HG03432 (cell line): ENCODE measurements around the gene CPNE6.

Experiments
- ATAC-seq: cut with Tn5 transposase; IDR thresholded peaks from one replicate; pipeline ENCODE4 v1.9.1; 2021; ENCODE audit warnings: mild to moderate bottlenecking, moderate library complexity; ENCODE audit not compliant: unreplicated experiment

Gene CPNE6

DNA sequence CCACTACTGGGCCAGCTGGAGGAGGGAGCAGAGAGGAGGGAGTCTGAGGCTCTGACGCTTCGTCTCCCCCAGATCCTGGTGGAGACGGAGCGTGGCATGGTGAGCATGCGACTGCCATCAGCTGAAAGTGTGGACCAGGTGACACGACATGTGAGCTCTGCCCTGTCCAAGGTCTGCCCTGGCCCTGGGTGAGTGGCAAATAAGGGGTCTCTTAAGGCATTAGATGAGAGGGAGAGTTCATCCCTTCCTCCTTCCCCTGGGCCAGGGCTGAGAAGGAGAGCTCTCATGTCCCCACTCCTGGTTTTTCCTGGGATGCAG lies 17.1 kb upstream of the CPNE6 start:
- no peak for ATAC-seq

DNA sequence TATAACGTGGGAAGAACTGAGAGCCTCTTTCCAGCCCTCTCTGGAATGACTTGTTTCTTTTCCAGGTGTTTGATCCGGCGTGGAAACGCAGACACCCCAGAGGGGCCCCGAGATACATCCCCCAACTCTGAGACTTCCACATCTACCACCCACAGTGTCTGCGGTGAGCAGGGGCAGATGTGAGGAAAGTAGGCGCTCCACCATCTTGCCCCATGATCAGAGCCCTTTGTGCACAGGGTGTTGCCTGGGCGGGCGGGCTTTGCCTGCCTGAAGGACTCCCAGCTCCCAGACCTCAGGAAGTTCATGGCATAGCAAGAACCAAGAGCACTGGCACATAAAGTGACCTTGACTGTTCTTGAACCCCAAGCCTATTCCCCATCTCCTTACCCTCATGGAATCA lies 16.7 kb upstream of the CPNE6 start:
- ATAC-seq: no peak

DNA sequence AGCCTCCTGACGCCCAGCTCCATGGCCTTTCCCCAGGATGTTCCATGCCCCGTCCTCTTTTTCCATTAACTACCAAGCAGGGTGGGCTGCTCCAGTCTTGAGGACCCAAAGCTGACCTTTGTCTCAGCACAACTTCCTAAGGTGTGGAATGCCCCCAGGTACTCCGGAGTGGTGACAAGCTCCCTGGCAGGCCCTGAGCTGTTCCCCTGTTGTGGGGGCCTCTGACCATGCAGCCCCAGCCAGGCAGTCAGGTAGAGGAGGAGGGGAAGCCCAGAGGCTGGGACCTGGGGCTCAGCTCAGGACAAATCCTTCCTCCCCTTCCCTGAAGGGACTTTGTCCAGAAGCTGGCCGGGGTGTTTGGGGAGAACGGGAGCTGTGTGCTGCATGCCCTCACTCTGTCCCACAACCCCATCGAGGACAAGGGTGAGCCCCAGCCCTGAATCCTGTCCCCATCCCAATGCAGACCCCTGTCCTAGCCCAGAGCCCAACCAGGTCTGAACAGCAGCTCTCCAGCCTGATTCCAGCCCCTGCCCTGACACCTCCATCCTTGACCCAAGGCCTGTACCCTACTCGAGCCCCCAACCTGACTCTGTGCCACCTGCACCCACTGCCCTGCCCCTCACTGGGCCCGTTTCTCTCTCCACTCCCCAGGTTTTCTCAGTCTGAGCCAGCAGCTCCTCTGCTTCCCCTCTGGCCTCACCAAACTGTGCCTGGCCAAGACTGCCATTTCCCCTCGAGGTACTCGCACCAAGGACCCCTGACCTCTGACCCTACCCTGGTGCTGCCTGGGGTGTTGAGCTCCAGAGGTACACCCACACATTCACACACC lies 15.2 kb upstream of the CPNE6 start:
- no peak for ATAC-seq

DNA sequence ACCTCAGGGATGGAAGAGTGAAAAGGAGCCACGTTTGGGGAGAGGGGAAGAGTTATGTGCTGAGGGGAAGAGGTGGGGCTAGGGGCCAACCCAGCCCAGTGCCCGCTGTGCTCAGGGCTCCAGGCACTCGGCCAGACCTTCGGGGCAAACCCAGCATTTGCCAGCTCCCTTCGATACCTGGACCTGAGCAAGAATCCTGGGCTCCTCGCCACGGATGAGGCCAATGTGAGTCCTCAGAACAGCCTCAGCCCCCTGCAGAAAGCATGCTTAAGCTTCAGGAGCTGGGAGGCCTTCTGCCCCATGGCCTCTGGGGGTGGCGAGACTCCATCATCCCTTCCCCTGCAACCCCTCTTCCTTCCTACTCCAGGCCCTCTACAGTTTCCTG lies 14.6 kb upstream of the CPNE6 start:
- no peak for ATAC-seq

DNA sequence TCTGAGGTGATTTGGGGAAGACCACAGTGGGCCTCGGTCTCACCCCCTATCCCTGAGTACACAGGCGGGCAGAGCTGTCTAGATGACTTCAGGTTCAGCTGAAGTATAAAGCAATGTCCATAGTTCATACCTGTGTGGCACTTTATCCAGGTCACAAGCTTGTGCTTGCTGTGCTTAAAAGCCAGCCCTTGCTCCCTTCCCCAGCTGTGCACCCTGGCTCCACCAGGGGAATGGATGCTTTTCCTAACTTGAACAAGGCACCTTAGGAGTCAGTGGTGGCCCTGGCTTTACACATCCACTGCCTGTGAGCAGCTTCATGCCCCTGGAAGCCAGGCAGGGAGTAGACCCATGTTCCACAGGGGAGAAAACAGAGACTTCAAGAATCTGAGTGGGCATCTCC lies 14.1 kb upstream of the CPNE6 start:
- ATAC-seq: no peak

DNA sequence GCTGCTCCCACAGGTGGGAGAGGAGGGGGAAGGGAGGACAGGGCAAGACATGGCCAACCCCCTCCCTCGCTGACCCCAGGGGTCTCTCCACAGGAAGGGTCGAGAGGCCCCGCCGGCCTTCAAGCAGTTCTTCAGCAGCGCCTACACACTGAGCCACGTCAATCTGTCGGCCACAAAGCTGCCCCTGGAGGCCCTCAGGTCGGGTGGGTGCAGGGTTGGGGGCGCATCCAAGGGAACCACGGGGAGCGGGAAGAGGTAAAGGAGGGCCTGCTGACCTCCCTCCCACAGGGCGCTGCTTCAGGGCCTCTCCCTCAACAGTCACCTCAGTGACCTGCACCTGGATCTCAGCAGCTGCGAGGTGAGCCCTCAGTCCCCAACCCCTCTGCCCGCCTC lies 13.5 kb upstream of the CPNE6 start:
- ATAC-seq: no peak

DNA sequence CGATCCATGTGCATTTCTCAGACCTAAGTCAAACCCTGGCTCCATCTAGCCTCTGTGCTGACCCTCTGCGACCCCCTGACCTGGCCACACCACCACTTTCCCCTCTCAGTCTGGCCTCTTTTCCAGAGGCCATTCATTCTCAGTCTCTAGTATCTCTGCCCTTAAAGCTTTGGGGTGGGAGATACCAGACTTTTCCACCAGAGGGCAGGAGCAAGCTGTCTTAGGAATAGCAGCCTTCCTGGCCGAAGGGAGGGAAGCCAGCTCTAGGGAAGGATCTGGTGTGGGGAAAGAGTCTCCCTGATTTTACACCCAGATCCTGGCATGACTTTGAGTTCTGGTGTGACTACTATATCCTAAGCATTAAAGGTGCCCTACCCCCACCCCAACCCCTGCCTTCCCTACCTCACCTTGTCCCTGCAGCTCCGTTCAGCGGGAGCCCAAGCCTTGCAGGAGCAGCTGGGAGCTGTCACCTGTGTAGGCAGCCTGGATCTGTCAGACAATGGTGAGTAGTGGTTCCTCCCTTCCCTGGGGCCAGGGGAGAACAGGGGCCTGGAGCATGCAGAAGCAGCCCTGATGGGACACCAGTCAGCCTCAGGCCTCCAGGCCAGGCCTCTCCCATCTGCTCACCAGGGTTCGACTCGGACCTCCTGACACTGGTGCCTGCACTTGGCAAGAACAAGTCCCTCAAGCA lies 13.0 kb upstream of the CPNE6 start:
- peak; percentile 58 for ATAC-seq

DNA sequence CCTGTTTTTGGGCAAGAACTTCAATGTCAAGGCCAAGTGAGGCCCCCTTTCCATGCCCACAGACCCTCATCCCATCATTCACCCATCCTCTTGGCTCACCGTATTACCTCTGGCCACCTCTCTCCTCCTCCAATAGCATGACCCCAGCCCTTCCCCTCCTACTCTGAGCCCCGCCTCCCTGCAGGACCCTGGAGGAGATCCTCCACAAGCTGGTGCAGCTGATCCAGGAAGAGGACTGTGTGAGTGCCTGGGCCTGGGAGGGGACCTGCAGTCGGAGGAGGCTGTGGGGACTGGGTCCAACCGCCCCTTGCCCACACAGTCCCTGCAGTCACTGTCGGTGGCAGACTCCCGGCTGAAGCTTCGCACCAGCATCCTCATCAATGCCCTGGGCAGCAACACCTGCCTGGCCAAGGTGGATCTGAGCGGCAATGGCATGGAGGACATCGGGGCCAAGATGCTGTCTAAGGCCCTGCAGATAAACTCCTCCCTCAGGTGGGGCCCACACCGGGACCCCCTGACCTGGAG lies 12.3 kb upstream of the CPNE6 start:
- ATAC-seq: no peak

DNA sequence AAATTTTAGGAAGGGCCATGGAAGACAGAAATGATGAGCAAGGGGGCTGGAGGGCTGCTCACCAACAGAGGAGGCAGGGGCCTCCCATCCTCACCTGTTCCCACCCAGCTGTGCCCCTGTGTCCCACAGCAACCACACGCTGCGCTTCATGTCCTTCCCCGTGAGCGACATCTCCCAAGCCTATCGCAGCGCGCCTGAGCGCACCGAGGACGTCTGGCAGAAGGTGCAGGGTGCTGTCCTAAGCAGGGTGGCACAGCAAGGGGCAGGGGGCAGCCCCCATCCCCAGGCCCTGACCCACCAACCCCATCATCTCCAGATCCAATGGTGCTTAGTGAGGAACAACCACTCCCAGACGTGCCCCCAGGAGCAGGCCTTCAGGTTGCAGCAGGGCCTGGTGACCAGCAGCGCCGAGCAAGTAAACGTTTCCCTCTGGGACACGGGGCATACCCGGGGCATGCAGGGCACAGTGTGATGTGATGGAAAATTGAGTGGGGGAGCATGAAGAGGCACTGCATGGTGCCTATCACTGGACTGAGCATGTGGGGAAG lies 11.4 kb upstream of the CPNE6 start:
- ATAC-seq: no peak

DNA sequence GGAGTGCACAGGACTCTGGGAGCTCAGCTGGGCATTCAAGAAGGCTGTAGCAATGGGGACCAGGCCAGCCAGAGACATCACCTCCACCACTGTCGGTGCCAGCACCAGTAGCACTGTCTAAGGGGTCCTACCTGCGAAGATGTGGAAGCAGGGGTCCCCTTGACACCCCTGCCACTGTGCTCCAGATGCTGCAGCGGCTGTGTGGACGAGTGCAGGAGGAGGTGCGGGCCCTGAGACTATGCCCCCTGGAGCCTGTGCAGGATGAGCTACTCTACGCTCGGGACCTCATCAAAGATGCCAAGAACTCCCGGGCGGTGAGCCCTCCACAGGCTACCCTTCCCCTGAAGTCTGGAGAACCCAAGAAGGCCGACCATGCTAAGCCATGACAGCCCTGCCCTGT lies 10.9 kb upstream of the CPNE6 start:
- ATAC-seq: no peak

DNA sequence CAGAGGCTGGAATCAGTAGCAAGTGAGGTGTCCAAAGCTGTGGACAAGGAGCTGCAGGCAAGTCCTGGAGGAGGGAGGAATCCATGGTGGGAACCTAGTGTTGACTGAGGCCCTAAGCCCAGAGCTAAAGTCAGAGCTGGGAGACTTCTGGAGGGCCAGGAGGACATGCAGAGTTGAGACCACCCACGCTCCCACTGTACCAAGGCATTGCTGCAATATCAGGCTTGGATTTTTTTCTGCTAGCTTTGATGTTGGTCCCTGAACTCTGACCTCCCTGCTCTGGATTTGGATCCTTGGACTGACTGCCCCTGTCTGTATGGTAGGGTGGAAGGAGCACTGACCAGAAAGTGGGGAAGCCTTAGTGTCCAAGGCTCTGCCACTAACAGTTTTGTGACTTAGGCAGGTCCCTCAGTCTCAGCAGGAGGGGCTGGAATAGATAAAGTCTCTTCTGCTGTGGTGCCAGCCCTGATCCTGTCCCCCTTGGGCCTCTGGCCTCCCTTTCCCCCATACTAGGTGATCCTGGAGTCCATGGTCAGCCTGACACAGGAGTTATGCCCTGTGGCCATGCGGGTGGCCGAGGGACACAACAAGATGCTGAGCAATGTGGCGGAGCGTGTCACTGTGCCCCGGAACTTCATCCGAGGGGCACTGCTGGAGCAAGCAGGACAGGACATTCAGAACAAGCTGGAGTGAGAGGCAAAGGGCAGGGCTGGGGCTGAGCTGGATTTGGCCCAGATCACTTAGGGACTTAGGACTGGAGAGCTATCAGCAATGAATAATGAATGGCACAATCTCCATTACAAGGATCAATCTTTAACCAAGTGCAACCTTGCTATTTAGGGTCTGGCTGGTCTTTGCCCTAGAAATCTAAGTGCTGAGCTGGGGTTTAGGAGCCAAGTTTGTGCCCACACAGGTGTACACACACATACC lies 10.1 kb upstream of the CPNE6 start:
- no peak for ATAC-seq

DNA sequence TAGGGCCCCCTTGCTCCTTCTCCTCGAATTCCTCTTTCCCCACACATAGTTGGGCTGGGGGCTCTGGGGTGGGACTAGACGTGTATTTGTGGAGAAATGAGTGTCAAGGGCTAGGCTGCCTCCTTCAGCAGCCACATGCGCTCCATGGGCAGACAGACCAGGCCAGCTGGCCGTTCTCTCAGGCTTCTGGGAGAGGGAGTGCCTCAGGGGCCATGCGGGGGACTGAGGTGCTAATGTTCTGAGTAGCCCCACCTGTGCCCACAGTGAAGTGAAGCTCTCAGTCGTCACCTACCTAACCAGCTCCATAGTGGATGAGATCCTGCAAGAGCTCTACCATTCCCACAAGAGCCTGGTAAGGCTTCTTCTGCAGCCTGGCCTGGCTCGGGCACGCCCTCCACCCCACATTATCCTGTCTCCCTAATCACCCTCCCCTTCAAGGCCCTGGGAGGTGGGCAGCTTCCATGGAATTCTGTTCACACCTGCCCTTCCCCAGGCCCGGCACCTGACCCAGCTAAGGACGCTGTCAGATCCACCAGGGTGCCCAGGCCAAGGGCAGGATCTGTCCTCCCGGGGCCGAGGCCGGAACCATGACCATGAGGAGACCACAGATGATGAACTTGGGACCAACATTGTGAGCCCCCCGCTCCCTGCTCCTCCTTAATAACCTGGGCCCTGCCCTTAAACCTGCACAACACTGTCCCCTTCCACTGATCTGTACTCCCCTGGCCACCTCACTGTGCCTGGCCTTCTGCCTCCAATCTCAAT lies 9.0 kb upstream of the CPNE6 start:
- no peak for ATAC-seq

DNA sequence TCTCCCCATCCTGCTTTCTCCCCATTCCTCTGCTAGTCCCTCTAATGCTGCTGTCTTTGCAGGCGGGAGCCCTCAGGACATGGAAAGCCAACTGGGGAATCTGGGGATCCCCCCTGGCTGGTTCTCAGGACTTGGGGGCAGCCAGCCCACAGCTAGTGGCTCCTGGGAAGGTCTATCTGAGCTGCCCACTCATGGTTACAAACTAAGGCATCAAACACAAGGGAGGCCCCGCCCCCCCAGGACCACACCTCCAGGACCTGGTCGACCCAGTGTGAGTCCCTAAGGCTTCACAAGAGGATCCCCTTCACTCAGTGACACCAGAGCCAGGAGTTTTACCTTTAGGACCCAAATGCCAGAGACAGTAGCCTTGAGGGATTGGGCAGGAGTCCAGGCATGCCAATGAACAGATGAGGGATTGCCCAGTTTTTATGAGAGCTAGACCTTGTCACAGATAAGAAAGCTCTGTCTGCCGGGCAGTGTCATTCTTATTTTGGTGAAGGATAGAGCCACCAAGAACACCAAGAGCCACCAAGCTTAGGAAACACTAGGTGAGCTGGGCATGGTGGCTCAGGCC lies 8.0 kb upstream of the CPNE6 start:
- no peak for ATAC-seq

DNA sequence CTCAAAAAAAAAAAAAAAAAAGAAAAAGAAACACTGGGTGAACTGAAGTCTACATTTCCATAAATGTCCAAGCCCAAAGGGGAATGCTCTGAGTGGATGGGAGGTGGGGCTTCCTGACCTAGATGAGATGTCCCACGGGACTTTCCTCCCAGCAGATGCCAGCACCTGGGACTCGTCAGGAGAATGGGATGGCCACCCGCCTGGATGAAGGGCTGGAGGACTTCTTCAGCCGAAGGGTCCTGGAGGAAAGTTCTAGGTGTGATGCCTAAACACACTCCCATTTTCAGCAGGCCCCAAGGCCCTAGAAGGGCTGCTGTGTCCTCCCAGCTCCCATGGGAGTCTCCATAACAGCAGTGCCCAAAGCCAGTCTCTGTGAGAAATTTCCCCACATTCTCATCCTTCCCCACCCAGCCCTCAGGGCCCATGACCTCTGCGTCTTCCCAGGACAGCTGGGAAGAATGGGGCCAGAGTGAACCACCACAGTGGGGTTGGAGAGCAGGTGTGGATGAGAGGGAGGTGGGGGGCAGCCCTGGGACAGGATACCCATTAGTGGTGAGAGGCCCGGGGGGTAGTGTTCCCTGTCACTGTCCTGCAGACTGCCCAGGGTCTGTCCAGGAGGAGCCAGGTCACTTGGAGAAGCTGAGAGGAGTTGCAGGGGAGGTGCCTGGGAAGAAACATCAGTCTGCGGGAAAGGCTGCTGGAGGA lies 7.1 kb upstream of the CPNE6 start:
- ATAC-seq: no peak

DNA sequence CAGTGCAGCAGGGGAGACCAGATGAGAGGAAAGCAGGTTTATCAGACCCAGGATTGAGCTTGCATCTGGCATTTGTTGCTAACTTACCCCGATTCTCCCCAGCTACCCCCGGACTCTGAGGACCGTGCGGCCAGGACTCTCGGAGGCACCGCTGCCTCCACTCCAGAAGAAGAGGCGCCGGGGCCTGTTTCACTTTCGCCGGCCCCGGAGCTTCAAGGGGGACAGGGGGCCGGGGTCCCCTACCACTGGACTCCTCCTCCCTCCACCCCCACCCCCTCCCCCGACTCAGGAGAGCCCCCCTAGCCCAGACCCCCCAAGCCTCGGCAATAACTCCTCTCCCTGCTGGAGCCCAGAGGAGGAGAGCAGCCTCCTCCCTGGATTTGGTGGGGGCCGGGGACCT lies 6.5 kb upstream of the CPNE6 start:
- no peak for ATAC-seq

DNA sequence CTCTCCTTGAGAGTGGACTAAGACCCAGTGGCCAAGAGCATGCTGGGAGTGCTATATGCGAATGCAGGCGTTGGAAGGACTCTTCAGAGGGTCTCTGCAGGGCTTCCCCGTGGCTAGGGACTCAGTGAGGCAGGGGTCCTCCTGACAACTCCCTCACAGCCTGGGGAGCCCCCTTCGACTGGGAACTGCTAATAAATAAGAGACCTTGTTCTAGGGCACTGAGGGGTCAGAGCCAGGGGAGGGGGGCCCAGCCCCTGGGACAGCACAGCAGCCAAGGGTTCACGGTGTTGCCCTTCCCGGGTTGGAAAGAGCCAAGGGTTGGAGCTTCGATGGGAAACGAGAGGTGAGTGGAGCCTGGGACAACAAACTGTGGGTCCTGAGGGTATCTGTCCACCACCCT lies 6.0 kb upstream of the CPNE6 start:
- ATAC-seq: no peak

DNA sequence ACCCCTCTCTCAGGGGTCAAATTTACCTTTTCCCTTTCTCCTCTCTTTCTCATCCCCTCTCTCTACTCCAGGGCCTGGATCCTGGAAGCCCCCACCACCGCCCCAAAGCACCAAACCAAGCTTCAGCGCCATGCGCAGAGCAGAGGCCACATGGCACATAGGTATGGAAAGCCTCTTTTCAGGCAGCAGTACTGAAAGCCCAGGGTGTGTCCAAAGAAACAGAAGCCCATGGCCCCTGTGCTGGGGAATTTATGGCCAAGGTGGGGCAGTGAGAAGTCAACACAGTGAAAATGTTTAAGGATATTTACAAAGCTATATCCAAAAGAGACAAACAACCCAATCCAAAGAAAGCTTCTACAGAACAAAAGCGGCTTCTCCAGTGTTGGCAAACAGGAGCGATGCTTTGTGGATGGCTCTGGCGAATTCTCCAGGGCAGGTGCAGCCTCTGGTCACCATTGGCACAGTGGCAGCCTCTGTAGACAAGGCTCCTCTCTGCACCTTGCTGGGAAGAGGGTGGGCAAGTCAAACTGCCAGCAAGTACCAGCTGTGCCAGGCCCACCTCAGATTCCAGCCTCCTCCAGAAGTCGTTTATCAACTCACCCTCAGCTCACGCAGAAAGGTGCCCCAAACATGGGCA lies 4.7 kb upstream of the CPNE6 start:
- ATAC-seq: no peak

DNA sequence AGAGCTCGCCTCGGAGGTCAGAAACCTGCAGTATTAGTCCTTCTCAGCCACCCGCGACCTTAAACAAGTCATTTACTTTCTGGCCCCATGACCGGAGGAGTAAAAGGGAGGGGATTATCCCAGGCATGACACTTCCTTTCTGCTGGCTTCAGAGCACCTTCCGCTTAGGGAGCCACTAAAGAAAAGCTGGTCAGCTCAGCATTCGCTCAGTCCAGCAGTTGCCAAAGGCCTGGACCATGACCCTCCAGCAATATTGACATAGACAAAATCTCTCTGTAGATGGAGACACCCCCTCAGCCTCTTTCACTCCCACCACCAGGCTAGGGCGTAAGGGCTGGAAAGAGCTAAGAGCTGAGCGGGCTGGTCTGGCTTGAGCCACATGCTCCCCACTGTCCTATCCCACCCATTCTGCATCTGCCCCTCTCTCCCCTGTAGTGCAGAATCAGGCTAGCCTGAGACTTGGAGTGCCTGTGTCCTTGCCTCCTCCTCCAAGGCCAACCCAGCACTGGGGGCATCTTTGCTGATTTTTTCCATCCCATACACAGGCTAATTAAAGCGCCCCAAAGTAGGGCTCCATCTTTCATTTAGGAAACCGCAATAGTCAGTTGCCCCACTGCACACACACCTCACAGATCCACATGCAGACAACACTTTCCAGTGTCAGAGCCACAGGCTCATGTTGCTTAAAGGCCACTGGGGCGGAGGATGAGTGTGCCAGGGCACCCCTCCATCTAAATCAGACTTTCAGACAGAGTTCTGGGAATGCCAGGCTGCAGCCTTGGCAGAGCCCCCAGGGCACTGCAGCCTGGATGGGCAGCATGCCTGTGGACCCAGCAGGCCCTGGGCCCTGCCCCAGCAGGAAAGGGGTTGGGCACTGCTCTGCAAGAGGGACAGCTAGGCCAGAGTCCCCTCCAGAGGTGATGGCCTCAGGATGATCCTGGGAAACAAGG lies 4.0 kb upstream of the CPNE6 start:
- no peak for ATAC-seq
